Upper lobe of left lung (tissue), 4 donors: ENCODE results near the gene MAPK8IP3.

Experiments
- CTCF ChIP-seq, 6 experiments: fragments of 450-650 bp in 4 of 6; fragments of 200-600 bp in 2 of 6; sonication (generic) in 2 of 6; IDR thresholded peaks; one replicate each; pipeline ENCODE4 v1.5.1; 2016 to 2019; ENCODE audit warnings: antibody characterized with exemption in 6 of 6
- EP300 ChIP-seq, 4 donors: sonication (generic); formaldehyde crosslinking; IDR thresholded peaks; one replicate each; pipeline ENCODE4 v1.5.1; 2017; ENCODE audit warnings: antibody characterized with exemption in 4 of 4, control low read depth in 2 of 4
- POLR2A ChIP-seq, 4 donors: fragments of 450-650 bp; IDR thresholded peaks; one replicate each; pipeline ENCODE4 v1.5.1; 2016 to 2017; ENCODE audit warnings: antibody characterized with exemption in 4 of 4, mild to moderate bottlenecking in 2 of 4
- POLR2AphosphoS5 ChIP-seq, 2 donors: sonication (generic); formaldehyde crosslinking; IDR thresholded peaks; one replicate each; pipeline ENCODE4 v1.5.1; 2017; ENCODE audit warnings: antibody characterized with exemption in 2 of 2

DNA sequence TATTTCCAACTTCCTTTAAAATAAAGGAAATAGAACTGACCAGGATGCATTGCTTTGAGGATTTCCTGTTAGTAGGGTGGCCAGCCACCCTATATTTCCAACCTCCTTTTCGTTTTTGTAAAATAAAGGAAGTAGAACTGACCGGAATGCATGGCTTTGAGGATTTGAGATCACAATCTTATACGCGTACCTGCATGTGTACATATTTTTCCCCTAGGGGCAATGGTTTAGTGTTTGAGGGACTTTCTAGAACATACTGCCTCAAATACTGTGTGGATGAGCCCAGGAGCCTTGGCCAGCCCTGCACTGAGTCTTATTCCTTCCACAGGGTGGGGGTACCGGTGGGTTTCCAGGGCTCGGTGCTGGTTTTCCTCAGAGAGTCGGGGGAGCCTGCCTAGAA lies 25.6 kb downstream of the MAPK8IP3 start:
- no peak for TF ChIP-seq POLR2A (IDR thresholded peaks at IDR 0.05)
- no peak for TF ChIP-seq POLR2AphosphoS5 (IDR thresholded peaks at IDR 0.05)
- no peak for TF ChIP-seq CTCF (IDR thresholded peaks at IDR 0.05)
- TF ChIP-seq EP300 (IDR thresholded peaks at IDR 0.05): no peak
